Astrocyte (in vitro differentiated cells and primary cell): Measurements from ENCODE around the gene OR6J1. TPM values are rescaled to one million over a fixed set of nuclear protein-coding genes. Genes with fewer than 3 reads are reported as not detected.
A peak's percentile ranks its signal among the peaks of the same experiment; 100 is the strongest.

ENCODE experiments used
- DNase-seq: peaks from one replicate; pipeline ENCODE4 v3.0.0-alpha.2; 2010; ENCODE audit warnings: low read depth
- FAIRE-seq: peaks from 2 replicates; lab custom pipeline; 2011; peaks lifted over from hg19 to GRCh38; lab: Jason Lieb, UNC
- H2AFZ ChIP-seq: 2 replicates; pipeline ENCODE4 v1.6.0; 2012; ENCODE audit warnings: low read depth, low read length, inconsistent platforms
- H3K27ac ChIP-seq: 2 replicates; pipeline ENCODE4 v1.5.1; 2011; ENCODE audit warnings: low read depth, low read length, inconsistent platforms
- H3K27me3 ChIP-seq: 2 replicates; pipeline ENCODE4 v1.6.0; 2011; ENCODE audit warnings: low read length, inconsistent platforms; ENCODE audit not compliant: insufficient read depth
- H3K36me3 ChIP-seq: 2 replicates; pipeline ENCODE4 v1.5.1; 2011; ENCODE audit warnings: low read length, inconsistent platforms; ENCODE audit not compliant: insufficient read depth
- H3K4me1 ChIP-seq: 2 replicates; pipeline ENCODE4 v1.5.1; 2011; ENCODE audit warnings: low read length, inconsistent platforms; ENCODE audit not compliant: insufficient read depth
- H3K4me2 ChIP-seq: 2 replicates; pipeline ENCODE4 v1.6.0; 2012; ENCODE audit warnings: low read length, inconsistent platforms
- H3K4me3 ChIP-seq: 2 replicates; pipeline ENCODE4 v1.5.1; 2011; ENCODE audit warnings: low read depth, mild to moderate bottlenecking, low read length, inconsistent platforms; ENCODE audit not compliant: insufficient read depth
- H3K79me2 ChIP-seq: 2 replicates; pipeline ENCODE4 v1.6.0; 2012; ENCODE audit warnings: mild to moderate bottlenecking, low read length, inconsistent platforms; ENCODE audit not compliant: insufficient read depth
- H3K9ac ChIP-seq: 2 replicates; pipeline ENCODE4 v1.6.0; 2012; ENCODE audit warnings: mild to moderate bottlenecking, low read length, inconsistent platforms
- H3K9me3 ChIP-seq: 2 replicates; pipeline ENCODE4 v1.5.1; 2012; ENCODE audit warnings: low read depth, mild to moderate bottlenecking, low read length, inconsistent platforms; ENCODE audit not compliant: insufficient read depth
- H4K20me1 ChIP-seq: 2 replicates; pipeline ENCODE4 v1.6.0; 2012; ENCODE audit warnings: low read length, inconsistent platforms; ENCODE audit not compliant: insufficient read depth
- H3K27ac Mint-ChIP-seq: one replicate; pipeline ENCODE4 v1.8.0; 2021; ENCODE audit warnings: mild to moderate bottlenecking, mixed read lengths; ENCODE audit not compliant: unreplicated experiment
- H3K27me3 Mint-ChIP-seq: one replicate; pipeline ENCODE4 v1.8.0; 2021; ENCODE audit warnings: low read depth, mixed read lengths; ENCODE audit not compliant: unreplicated experiment
- H3K36me3 Mint-ChIP-seq: one replicate; pipeline ENCODE4 v1.8.0; 2021; ENCODE audit warnings: low read depth, mixed read lengths; ENCODE audit not compliant: unreplicated experiment
- H3K4me1 Mint-ChIP-seq: one replicate; pipeline ENCODE4 v1.8.0; 2021; ENCODE audit warnings: low read depth, mixed read lengths; ENCODE audit not compliant: unreplicated experiment
- H3K4me3 Mint-ChIP-seq: one replicate; pipeline ENCODE4 v1.8.0; 2021; ENCODE audit warnings: mild to moderate bottlenecking, moderate library complexity, mixed read lengths; ENCODE audit not compliant: unreplicated experiment
- H3K9me3 Mint-ChIP-seq: one replicate; pipeline ENCODE4 v1.8.0; 2021; ENCODE audit warnings: mild to moderate bottlenecking, mixed read lengths; ENCODE audit not compliant: unreplicated experiment
- EZH2 ChIP-seq: IDR thresholded peaks from 2 replicates; pipeline ENCODE4 v1.6.1; 2012; ENCODE audit warnings: mild to moderate bottlenecking, low read length, inconsistent platforms; ENCODE audit not compliant: insufficient read depth
- total RNA-seq: library from RNA; stranded (reverse); gene quantifications from 2 replicates; pipeline ENCODE4 v1.2.1, GENCODE V29; 2021
- TF ChIP-seq, protein P1 (sequence below): IDR thresholded peaks from 2 replicates; pipeline ENCODE4 v1.5.1; 2011; ENCODE audit warnings: low read depth, mild to moderate bottlenecking, inconsistent platforms, low read length, moderate library complexity; ENCODE audit not compliant: insufficient read depth

OR6J1 gene
- total RNA-seq, 1 donor from 2014 or later: not detected

GRCh38 chr14:22593189-22593588 is 51.0 kb downstream of the OR6J1 start:
- Histone ChIP-seq H3K9me3 (no peaks in the 10 kb centered on the region), H3K36me3 (no peaks in the 10 kb centered on the region), H4K20me1 (no peaks in the 10 kb centered on the region), H3K4me2 (no peak overlapping the region), H2AFZ (no peak overlapping the region), H3K27ac (no peak overlapping the region), H3K4me1 (peaks cover 4% of the 10 kb centered on the region), H3K27me3 (peaks cover 6% of the 10 kb centered on the region), H3K79me2 (peaks cover 9% of the 10 kb centered on the region), H3K9ac (no peak overlapping the region), H3K4me3 (no peak overlapping the region)
- Mint-ChIP-seq H3K27me3 (peaks cover 8% of the 10 kb centered on the region), H3K4me3 (no peak overlapping the region), H3K36me3 (no peaks in the 10 kb centered on the region), H3K4me1 (no peaks in the 10 kb centered on the region), H3K9me3 (peaks cover 3% of the 10 kb centered on the region), H3K27ac (no peak overlapping the region)
- TF ChIP-seq, protein P1, sequence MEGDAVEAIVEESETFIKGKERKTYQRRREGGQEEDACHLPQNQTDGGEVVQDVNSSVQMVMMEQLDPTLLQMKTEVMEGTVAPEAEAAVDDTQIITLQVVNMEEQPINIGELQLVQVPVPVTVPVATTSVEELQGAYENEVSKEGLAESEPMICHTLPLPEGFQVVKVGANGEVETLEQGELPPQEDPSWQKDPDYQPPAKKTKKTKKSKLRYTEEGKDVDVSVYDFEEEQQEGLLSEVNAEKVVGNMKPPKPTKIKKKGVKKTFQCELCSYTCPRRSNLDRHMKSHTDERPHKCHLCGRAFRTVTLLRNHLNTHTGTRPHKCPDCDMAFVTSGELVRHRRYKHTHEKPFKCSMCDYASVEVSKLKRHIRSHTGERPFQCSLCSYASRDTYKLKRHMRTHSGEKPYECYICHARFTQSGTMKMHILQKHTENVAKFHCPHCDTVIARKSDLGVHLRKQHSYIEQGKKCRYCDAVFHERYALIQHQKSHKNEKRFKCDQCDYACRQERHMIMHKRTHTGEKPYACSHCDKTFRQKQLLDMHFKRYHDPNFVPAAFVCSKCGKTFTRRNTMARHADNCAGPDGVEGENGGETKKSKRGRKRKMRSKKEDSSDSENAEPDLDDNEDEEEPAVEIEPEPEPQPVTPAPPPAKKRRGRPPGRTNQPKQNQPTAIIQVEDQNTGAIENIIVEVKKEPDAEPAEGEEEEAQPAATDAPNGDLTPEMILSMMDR: no peak
- no peak for TF ChIP-seq EZH2
- no peak for DNase-seq
- no peak for FAIRE-seq

DNA sequence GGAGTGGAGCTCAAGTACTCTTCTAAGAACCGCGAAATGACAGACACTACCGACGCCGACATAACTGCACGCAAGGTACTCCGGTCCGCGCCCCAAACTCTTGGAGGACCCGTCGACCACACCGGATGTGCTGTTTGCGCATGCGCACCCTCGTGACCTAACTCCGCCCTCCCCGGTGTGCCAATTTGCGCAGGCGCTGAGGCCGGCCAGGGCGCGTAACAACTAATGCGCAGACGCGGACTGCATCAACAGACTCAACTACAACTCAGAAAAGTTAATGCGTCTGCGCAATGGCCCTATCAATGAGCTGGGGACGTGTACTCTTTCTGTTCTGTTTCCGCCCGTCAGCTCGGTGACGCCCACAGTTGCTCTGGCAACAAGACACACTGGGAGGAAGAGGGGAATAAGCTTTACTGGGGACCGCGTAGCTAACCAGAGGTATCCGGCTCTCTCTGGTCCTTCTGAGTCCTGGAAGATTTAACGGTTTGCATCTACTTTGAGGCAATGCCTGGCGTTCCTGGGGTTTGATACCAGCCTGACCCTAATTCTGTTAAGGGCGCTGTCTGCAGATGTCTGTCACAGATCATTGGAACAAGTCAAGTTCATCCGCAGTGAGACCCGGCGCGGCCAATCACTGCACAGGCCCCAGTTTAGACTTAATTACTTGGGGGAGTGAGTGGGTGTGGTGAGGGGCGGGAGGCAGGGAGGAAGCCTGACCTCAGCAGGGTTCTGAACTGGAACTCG is 54.9 kb downstream of the OR6J1 start, which contains the start of gene DAD1:
Gene DAD1 (minus strand): TSS at position 129 of the 744 bp plus-strand sequence. CDS start 67 bp downstream, at position 62.
- Mint-ChIP-seq H3K27ac (peak within 1 kb of the TSS; percentile 99), H3K27me3 (peaks cover 6% of the 10 kb centered on the region), H3K9me3 (no peaks in the 10 kb centered on the region), H3K36me3 (peaks cover 5% of the 10 kb centered on the region), H3K4me1 (peaks cover 32% of the 10 kb centered on the region), H3K4me3 (peak within 1 kb of the TSS; percentile 95)
- Histone ChIP-seq H2AFZ (peak within 1 kb of the TSS; percentile 82), H4K20me1 (peaks cover 24% of the 10 kb centered on the region), H3K4me1 (peaks cover 20% of the 10 kb centered on the region), H3K9me3 (no peaks in the 10 kb centered on the region), H3K4me2 (peak within 1 kb of the TSS; percentile 88), H3K4me3 (peak within 1 kb of the TSS; percentile 97), H3K36me3 (no peaks in the 10 kb centered on the region), H3K27me3 (peaks cover 4% of the 10 kb centered on the region), H3K79me2 (peaks cover 48% of the 10 kb centered on the region), H3K9ac (peak within 1 kb of the TSS; percentile 97), H3K27ac (peak within 1 kb of the TSS; percentile 95)
- TF ChIP-seq EZH2: no peak
- TF ChIP-seq, protein P1: no peak
- FAIRE-seq (peak; percentile 72), DNase-seq (peak; percentile 98)
